MCF 10A (cell line): ENCODE results near the gene LGI4. TPM values are rescaled to one million over a fixed set of nuclear protein-coding genes. Genes with fewer than 3 reads are reported as not detected.

ENCODE experiments used
- BruUV-seq: library from RNA; stranded (reverse); fragments of 400-500 nt; replicated peaks from 2 replicates; lab custom pipeline; 2021; lab: Mats Ljungman, UMichigan
- CTCF ChIA-PET: fragments of 300-600 bp; sonication (Branson Sonifier 250); formaldehyde crosslinking; extraction: SDS; loops from one replicate; lab custom pipeline; 2021; ENCODE audit warnings: antibody characterized with exemption, inconsistent platforms; lab: Yijun Ruan, JAX
- POLR2A ChIA-PET: fragments of 300-600, 350-650 bp; sonication (Branson Sonifier 250); formaldehyde crosslinking; extraction: SDS; loops from one replicate; lab custom pipeline; 2020; ENCODE audit warnings: antibody characterized with exemption, inconsistent platforms; lab: Yijun Ruan, JAX
- DNase-seq: peaks from one replicate; pipeline ENCODE4 v3.0.0-alpha.2; 2018; ENCODE audit not compliant: unreplicated experiment
- H3K27ac Mint-ChIP-seq: one replicate; pipeline ENCODE4 v1.8.0; 2022; ENCODE audit warnings: mild to moderate bottlenecking, low read depth, mixed read lengths; ENCODE audit not compliant: unreplicated experiment
- H3K27me3 Mint-ChIP-seq: one replicate; pipeline ENCODE4 v1.8.0; 2022; ENCODE audit warnings: mixed read lengths; ENCODE audit not compliant: insufficient read depth, unreplicated experiment
- H3K36me3 Mint-ChIP-seq: one replicate; pipeline ENCODE4 v1.8.0; 2022; ENCODE audit warnings: mild to moderate bottlenecking, moderate library complexity, mixed read lengths; ENCODE audit not compliant: insufficient read depth, unreplicated experiment
- H3K4me1 Mint-ChIP-seq: one replicate; pipeline ENCODE4 v1.8.0; 2022; ENCODE audit warnings: mixed read lengths; ENCODE audit not compliant: insufficient read depth, unreplicated experiment
- H3K4me3 Mint-ChIP-seq: one replicate; pipeline ENCODE4 v1.8.0; 2022; ENCODE audit warnings: mild to moderate bottlenecking, moderate library complexity, mixed read lengths; ENCODE audit not compliant: unreplicated experiment
- H3K9me3 Mint-ChIP-seq: one replicate; pipeline ENCODE4 v1.8.0; 2022; ENCODE audit warnings: mixed read lengths; ENCODE audit not compliant: unreplicated experiment
- intact Hi-C: fragments of 100-400 bp; cut with micrococcal nuclease; formaldehyde crosslinking; loops from 2 replicates; pipeline ENCODE4 v1.14.1; 2022
- total RNA-seq: library from RNA; stranded (reverse); gene quantifications from 2 replicates; pipeline ENCODE4 v1.2.3, GENCODE V29; 2022
- TF ChIP-seq, protein P1 (sequence below): fragments of 200-600 bp; IDR thresholded peaks from one replicate; pipeline ENCODE4 v1.8.0; 2022; ENCODE audit warnings: antibody characterized with exemption, mild to moderate bottlenecking; ENCODE audit not compliant: unreplicated experiment

The LGI4 gene
- total RNA-seq, 1 experiment from 2014 or later, result not detected

DNA sequence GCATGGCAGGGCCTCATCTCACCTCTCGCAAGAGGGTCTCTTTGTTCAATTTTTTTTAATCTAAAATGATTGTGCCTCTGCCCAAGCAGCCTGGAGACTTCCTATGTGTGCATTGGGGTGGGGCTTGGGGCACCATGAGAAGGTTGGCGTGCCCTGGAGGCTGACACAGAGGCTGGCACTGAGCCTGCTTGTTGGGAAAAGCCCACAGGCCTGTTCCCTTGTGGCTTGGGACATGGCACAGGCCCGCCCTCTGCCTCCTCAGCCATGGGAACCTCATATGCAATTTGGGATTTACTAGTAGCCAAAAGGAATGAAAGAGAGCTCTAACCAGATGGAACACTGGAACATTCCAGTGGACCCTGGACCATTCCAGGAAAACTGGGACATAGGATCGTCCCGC lies 11.3 kb downstream of the LGI4 start:
- peaks cover 11% of the 10 kb centered on the region for H3K36me3 Mint-ChIP-seq
- no TSS peak for BruUV-seq
- H3K9me3 Mint-ChIP-seq, result no peaks in the 10 kb centered on the region
- intact Hi-C loops, result no loop called here
- peaks cover 52% of the 10 kb centered on the region for H3K4me1 Mint-ChIP-seq
- no peaks in the 10 kb centered on the region for H3K27me3 Mint-ChIP-seq
- POLR2A ChIA-PET, result interaction anchor here (0.6 to 6.0 kb wide), 16 partner anchors 8 to 144 kb away, joined by 3 to 70 read pairs (median 4); partner anchors contain the start of genes FXYD3, FXYD5 and LGI4
- H3K4me3 Mint-ChIP-seq, result peak overlapping the region; percentile 89
- DNase-seq, result peak; percentile 96
- CTCF ChIA-PET, result interaction anchor here (0.6 to 2.6 kb wide), 5 partner anchors 8 to 53 kb away, joined by 3 to 17 read pairs (median 3); partner anchors contain the start of gene FXYD3
- TF ChIP-seq, protein P1, sequence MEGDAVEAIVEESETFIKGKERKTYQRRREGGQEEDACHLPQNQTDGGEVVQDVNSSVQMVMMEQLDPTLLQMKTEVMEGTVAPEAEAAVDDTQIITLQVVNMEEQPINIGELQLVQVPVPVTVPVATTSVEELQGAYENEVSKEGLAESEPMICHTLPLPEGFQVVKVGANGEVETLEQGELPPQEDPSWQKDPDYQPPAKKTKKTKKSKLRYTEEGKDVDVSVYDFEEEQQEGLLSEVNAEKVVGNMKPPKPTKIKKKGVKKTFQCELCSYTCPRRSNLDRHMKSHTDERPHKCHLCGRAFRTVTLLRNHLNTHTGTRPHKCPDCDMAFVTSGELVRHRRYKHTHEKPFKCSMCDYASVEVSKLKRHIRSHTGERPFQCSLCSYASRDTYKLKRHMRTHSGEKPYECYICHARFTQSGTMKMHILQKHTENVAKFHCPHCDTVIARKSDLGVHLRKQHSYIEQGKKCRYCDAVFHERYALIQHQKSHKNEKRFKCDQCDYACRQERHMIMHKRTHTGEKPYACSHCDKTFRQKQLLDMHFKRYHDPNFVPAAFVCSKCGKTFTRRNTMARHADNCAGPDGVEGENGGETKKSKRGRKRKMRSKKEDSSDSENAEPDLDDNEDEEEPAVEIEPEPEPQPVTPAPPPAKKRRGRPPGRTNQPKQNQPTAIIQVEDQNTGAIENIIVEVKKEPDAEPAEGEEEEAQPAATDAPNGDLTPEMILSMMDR, result no peak
- peak overlapping the region; percentile 73 for H3K27ac Mint-ChIP-seq

- DNase-seq, result peak; percentile 98
- H3K4me1 Mint-ChIP-seq, result peaks cover 59% of the 10 kb centered on the region
- ChIA-PET CTCF (interaction anchor here (0.6 to 2.6 kb wide), 5 partner anchors 8 to 53 kb away, joined by 3 to 17 read pairs (median 4); partner anchors contain the start of gene FXYD3), POLR2A (interaction anchor here (0.6 to 6.0 kb wide), 16 partner anchors 7 to 390 kb away, joined by 3 to 70 read pairs (median 4); partner anchors contain the start of genes DMKN, FXYD3, FXYD5 and LGI4)
- TF ChIP-seq, protein P1, result no peak
- H3K27me3 Mint-ChIP-seq, result no peaks in the 10 kb centered on the region
- peak overlapping the region; percentile 89 for H3K4me3 Mint-ChIP-seq
- BruUV-seq, result no TSS peak
- intact Hi-C loops, result no loop called here
- peaks cover 11% of the 10 kb centered on the region for H3K36me3 Mint-ChIP-seq
- H3K9me3 Mint-ChIP-seq, result no peaks in the 10 kb centered on the region
- H3K27ac Mint-ChIP-seq, result peak overlapping the region; percentile 73
Observed at GRCh38 chr19:35122687-35123551, 11.9 kb downstream of the LGI4 start.

GRCh38 chr19:35120898-35121297 lies 14.0 kb downstream of the LGI4 start:
- H3K27me3 Mint-ChIP-seq, result no peaks in the 10 kb centered on the region

More at GRCh38 chr19:35120898-35121297, 14.0 kb downstream of the LGI4 start:
- ChIA-PET POLR2A (interaction anchor here (1.2 to 2.3 kb wide), 2 partner anchors 23 to 25 kb away, joined by 3 to 8 read pairs; no protein-coding TSS in a partner anchor), CTCF (interaction anchor here (0.6 to 2.0 kb wide), 6 partner anchors 13 to 1252 kb away, joined by 3 to 8 read pairs (median 4); no protein-coding TSS in a partner anchor)
- intact Hi-C loops, result no loop called here
- TF ChIP-seq, protein P1, result no peak
- Mint-ChIP-seq H3K36me3 (peaks cover 11% of the 10 kb centered on the region), H3K9me3 (no peaks in the 10 kb centered on the region), H3K27ac (peak overlapping the region; percentile 49), H3K4me1 (peaks cover 77% of the 10 kb centered on the region), H3K4me3 (no peak overlapping the region)
- peak; percentile 80 for DNase-seq
- BruUV-seq, result no TSS peak
